Esophagus (tissue), 2 donors: ENCODE results near the gene GTPBP3. TPM values are rescaled to one million over a fixed set of nuclear protein-coding genes. Genes with fewer than 3 reads are reported as not detected.

Experiments
- H3K27ac ChIP-seq, 2 donors: one replicate each; pipeline ENCODE4 v1.5.1; 2013; ENCODE audit warnings: low read depth in 2 of 2, mild to moderate bottlenecking in 2 of 2, inconsistent platforms in 1 of 2, low read length in 1 of 2, moderate library complexity in 1 of 2
- H3K27me3 ChIP-seq, 2 donors: one replicate each; pipeline ENCODE4 v1.6.1; 2013; ENCODE audit warnings: low read length in 2 of 2, control low read depth in 1 of 2, mild to moderate bottlenecking in 1 of 2; ENCODE audit not compliant: insufficient read depth in 2 of 2, control insufficient read depth in 1 of 2
- H3K36me3 ChIP-seq, 2 donors: one replicate each; pipeline ENCODE4 v1.6.1; 2013; ENCODE audit warnings: low read length in 1 of 2; ENCODE audit not compliant: control insufficient read depth in 2 of 2, insufficient read depth in 2 of 2
- H3K4me1 ChIP-seq, 2 donors: one replicate each; pipeline ENCODE4 v1.6.1; 2013; ENCODE audit warnings: low read length in 1 of 2; ENCODE audit not compliant: control insufficient read depth in 2 of 2, insufficient read depth in 2 of 2
- H3K4me3 ChIP-seq, 2 donors: one replicate each; pipeline ENCODE4 v1.5.1; 2013; ENCODE audit warnings: low read length in 2 of 2, mild to moderate bottlenecking in 2 of 2, low read depth in 1 of 2, moderate library complexity in 1 of 2
- H3K9me3 ChIP-seq, 2 donors: one replicate each; pipeline ENCODE4 v1.6.1; 2013; ENCODE audit warnings: mild to moderate bottlenecking in 2 of 2, low read depth in 1 of 2, low read length in 1 of 2, moderate library complexity in 1 of 2; ENCODE audit not compliant: control insufficient read depth in 2 of 2, insufficient read depth in 1 of 2
- WGBS, 2 donors: extraction: QIAGEN DNeasy Blood & Tissue Kit; methylation state at CpG; one replicate each; pipeline ENCODE4 v1.1.7; 2013; 5-methylcytosine and 5-hydroxymethylcytosine counted together
- polyA plus RNA-seq, 2 donors: library from polyadenylated mRNA; stranded (reverse); fragments of 200-250 nt; gene quantifications; one replicate each; pipeline ENCODE4 v1.2.3, GENCODE V29; 2013
- donor health status: healthy with polysubstance abuse.
- donor health status: Bipolar disorder and iron deficiency.

The GTPBP3 gene
- polyA plus RNA-seq, 2 donors: 13.5 to 20.2 TPM

DNA sequence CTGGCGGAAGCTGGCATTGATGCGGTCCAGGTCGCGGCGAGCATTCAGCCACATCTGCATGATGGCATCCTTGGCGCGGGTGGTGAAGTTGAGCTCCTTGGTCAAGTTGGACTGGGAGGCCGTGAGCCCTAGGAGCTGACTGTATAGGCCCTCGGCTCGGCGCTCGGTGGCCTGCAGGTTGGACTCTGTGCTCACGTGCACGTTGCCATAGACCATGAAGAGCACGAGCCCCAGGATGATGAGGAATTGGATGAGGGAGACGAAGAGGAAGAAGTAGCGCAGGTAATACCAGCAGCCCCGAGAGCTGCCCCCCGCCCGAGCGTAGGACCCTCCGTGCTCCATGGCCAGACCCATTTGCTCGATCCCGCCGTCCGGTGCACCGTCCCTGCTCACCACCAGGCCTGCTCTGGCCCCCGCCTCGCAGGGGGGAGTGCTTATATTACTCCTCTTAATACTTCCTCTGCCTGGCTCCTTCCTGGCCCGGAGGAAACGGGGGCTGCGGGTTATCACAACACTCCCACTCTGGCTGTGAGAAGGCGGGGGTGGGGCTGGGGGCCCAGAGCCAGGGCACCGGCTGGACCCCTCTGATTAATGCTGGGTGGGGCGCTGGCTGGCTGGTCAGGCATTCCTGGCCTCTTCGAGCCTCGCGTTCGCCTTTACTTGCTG lies 39.7 kb downstream of the GTPBP3 start, which contains the start of gene PLVAP:
PLVAP (minus strand) TSS at position 408 of the 666 bp plus-strand sequence; CDS start at position 354, 54 bp downstream.
- no peaks in the 10 kb centered on the region for H3K4me1 ChIP-seq
- H3K4me3 ChIP-seq: peak within 1 kb of the TSS in 1 of 2 donors; percentile 27
- 57 to 62% methylated on average over 39 of the region's 39 CpGs for WGBS, 2 donors

DNA sequence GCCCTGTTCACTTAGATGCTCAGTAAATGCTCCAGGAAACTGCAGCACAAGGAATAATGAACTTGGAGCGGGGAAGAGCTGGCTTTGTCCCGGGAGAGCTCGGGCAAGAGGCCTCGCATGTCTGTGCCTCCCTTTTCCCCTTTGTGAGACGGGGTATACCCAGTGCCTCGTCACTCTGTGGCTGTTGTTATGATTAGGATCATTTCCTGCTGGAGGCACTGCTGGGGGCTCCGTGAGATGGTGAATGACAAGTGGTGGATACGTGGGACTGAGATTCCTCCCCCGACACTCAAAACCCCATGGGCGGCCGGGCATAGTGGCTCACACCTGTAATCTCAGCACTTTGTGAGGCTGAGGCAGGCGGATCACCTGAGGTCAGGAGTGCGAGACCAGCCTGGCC lies 40.9 kb downstream of the GTPBP3 start:
- WGBS, 2 donors: 62 to 71% methylated on average over 13 of the region's 13 CpGs
- H3K9me3 ChIP-seq: no peaks in the 10 kb centered on the region
- H3K4me1 ChIP-seq: no peaks in the 10 kb centered on the region
- H3K27me3 ChIP-seq: no peaks in the 10 kb centered on the region
- no peaks in the 10 kb centered on the region for H3K36me3 ChIP-seq
- no peak overlapping the region for H3K4me3 ChIP-seq
- no peak overlapping the region for H3K27ac ChIP-seq

More for the DNA sequence above, 39.7 kb downstream of the GTPBP3 start, which contains the start of gene PLVAP:
- H3K27ac ChIP-seq: peak within 1 kb of the TSS in 1 of 2 donors; percentile 17
- H3K36me3 ChIP-seq: no peaks in the 10 kb centered on the region
- no peaks in the 10 kb centered on the region for H3K9me3 ChIP-seq
- no peaks in the 10 kb centered on the region for H3K27me3 ChIP-seq

DNA sequence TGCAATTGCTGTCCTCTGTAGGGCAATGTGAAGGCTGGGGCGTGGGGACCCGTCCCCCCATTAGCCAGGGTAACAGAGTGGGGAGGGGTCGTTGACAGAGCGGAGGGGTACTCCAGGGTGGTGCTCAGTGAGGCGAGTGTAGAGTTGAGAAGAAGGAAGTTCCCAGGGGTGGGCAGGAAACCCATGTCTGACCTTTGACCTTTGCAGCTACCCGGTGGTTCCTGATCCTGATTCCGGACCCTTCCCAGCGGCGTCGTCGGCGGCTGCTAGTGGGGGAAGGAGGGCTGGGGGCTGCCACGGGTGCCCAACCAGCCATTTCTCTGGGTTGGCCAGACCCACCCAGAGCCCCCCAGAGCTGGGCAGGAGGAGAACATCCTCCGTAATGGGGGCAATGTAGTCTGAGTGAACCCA lies 41.9 kb downstream of the GTPBP3 start:
- H3K4me3 ChIP-seq: no peak overlapping the region
- no peaks in the 10 kb centered on the region for H3K4me1 ChIP-seq
- no peaks in the 10 kb centered on the region for H3K27me3 ChIP-seq
- H3K27ac ChIP-seq: no peak overlapping the region
- no peaks in the 10 kb centered on the region for H3K9me3 ChIP-seq
- 44 to 46% methylated on average over 14 of the region's 14 CpGs for WGBS, 2 donors
- no peaks in the 10 kb centered on the region for H3K36me3 ChIP-seq

DNA sequence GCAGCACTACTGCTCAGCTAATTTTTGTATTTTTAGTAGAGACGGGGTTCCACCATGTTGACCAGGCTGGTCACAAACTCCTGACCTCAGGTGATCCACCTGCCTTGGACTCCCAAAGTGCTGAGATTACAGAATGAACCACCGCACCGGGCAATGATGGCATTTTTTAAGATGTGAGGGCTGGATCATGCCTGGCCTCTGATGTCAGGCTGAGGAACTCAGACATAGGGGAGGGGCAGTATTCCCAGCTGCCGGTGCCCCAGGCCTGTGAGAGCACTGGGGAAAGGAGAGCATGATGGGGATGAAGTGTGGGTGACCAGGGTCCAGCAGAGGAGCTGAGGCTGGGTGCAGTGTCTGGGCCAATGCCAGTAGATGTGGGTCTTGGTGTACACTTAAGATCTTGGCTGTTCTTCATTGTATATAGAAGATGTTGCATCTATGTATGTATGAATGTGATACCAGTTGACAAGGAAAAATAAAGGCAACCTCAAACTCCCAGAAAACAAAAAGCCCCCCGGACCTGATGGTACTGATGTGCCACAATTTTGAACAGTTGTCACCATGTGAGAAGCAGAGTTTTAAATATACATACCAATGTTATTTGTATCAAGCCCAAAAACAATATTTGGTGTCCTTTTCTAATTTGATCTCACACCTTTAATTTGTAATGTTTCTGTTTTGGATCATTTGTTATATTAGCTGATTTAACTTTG lies 43.2 kb downstream of the GTPBP3 start:
- Histone ChIP-seq H3K4me3 (no peak overlapping the region), H3K9me3 (no peaks in the 10 kb centered on the region), H3K27me3 (no peaks in the 10 kb centered on the region), H3K4me1 (no peaks in the 10 kb centered on the region), H3K27ac (no peak overlapping the region), H3K36me3 (no peaks in the 10 kb centered on the region)
- WGBS, 2 donors: 96 to 97% methylated on average over 5 of the region's 5 CpGs

DNA sequence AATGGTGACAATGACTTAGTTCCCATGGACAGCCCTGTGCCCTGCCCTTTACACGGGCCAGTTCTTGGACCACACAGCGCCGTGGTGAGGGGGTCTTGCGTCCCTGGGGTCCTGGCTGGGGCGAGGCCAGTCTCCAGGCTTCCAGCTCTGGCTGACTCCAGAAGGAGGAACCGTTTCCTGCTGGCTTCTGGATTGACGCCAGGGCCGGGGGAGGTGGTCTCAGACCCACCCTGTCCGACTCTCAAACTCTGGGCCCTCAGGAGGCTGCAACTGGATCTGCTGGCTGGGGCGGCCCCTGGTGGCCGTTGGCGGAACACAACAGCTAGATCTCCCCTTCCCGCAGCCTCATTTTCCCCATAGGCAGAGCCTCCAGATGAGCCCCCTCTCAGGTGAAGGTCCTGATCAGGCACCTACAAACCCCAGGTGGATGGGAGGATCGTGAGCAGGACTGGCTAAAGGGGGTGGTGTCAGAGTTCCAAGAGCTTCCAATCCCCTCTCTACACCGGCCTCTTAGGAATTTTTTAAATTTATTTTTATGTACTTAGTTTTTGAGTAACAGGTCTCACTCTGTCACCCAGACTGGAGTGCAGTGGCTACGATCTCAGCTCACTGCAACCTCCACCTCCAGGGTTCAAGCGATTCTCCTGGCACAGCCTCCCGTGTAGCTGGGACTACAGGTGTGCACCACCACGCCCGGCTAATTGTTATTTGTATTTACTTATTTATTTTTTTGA lies 48.7 kb downstream of the GTPBP3 start:
- Histone ChIP-seq H3K27ac (no peak overlapping the region), H3K27me3 (no peaks in the 10 kb centered on the region), H3K4me3 (no peak overlapping the region), H3K9me3 (no peaks in the 10 kb centered on the region), H3K36me3 (no peaks in the 10 kb centered on the region), H3K4me1 (peaks cover 3 to 5% of the 10 kb centered on the region in 2 donors)
- 33 to 36% methylated on average over 20 of the region's 20 CpGs for WGBS, 2 donors

DNA sequence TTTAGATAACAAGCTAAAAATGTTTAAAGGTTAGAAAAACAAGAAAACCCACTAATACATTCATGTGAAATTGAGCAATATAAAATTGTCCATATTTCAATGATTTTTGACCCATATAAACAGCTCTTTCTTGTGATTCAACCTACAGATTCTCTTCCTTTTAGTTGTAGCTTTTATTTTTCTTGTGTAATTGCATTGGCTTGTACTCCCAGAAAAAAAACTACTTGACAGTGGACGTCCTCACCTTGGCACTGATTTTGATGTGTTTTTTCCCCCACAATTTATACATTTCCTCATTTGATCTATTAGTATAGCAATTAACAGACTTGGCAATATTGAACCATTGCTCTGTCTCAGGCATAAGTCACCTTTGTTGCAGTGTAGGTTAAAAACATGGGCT lies 51.9 kb downstream of the GTPBP3 start:
- WGBS, 2 donors: 43 to 53% methylated on average over 1 of the region's 1 CpG
- no peaks in the 10 kb centered on the region for H3K9me3 ChIP-seq
- H3K4me3 ChIP-seq: no peak overlapping the region
- peaks cover 3 to 5% of the 10 kb centered on the region in 2 donors for H3K4me1 ChIP-seq
- H3K27ac ChIP-seq: no peak overlapping the region
- H3K27me3 ChIP-seq: peaks cover 0 to 3% of the 10 kb centered on the region in 2 donors
- no peaks in the 10 kb centered on the region for H3K36me3 ChIP-seq

DNA sequence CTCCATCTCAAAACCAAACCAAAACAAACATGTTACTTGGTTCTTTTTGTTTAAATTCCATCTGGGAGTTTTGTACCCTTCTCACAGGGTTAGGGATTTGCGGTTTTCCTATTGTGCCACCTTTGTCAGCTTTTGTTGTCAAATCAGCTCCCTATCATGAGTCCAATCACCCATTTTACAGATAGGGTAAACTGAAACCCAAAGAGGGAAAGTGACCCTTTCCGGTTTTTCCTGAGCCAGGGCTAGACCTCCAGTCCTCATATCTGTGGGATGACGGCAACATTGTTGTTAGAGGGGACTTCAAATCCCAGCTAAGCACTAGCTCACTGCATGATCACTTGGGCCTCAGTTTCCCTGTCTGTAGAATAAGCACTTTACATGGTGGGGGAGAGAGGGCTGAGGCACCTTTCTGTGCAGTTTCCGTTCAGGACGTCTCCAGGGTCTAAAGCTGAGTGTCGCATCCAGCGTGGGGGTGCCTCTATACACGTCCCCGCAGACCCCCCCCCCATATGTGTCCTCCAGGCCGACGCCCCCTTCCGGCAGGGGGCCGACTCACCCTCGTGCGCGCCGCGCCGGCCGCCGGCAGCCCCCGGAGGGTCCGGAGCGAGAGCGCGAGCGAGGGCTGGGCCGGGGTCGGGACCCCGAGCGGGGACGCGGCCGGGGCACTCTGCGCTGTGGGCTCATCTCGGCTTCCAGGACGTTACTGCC lies 52.8 kb downstream of the GTPBP3 start:
- H3K27me3 ChIP-seq: peaks cover 0 to 3% of the 10 kb centered on the region in 2 donors
- H3K27ac ChIP-seq: no peak overlapping the region
- peaks cover 3 to 8% of the 10 kb centered on the region in 2 donors for H3K4me1 ChIP-seq
- H3K4me3 ChIP-seq: peak overlapping the region; percentile 37 to 40
- H3K9me3 ChIP-seq: no peaks in the 10 kb centered on the region
- WGBS, 2 donors: 9 to 17% methylated on average over 20 to 37 of the region's 37 CpGs
- H3K36me3 ChIP-seq: no peaks in the 10 kb centered on the region

DNA sequence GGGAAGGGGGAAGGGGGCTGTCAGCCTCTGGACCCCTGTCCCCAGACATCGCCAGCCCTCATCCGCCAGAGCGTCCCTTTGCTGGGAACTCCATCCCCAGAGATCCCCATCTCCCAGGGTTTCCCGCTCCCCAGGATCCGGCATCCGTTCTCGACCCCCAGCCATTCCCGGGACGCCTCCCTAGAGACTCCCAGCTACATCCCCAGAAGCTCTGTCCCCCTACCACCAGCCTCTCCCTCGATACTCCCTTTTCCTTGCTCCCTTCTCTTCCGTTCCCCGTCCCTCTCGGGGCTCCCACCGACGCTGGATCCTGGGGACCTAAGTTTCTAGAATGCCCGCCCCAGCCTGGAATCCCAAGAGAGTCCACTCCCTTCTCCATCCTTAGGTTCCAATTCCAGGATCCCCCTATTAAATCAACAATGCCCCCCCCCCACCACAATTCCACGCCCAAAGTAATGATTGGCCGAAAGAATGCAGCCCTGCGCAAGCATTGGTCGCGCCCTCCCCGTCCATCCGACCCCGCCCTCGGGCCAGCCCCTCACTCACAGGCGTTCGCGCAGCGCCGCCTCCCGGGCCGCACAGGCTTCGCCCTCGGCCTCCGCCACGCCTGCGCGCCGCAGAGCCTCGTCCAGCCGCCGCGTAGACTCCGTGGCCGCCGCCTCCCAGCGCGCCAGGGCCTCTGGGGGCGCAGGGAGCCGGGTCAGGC lies 53.5 kb downstream of the GTPBP3 start:
- H3K4me1 ChIP-seq: peaks cover 3 to 10% of the 10 kb centered on the region in 2 donors
- H3K4me3 ChIP-seq: peak overlapping the region; percentile 40
- H3K36me3 ChIP-seq: no peaks in the 10 kb centered on the region
- H3K27ac ChIP-seq: peak overlapping the region in 1 of 2 donors; percentile 17
- H3K27me3 ChIP-seq: peaks cover 0 to 3% of the 10 kb centered on the region in 2 donors
- no peaks in the 10 kb centered on the region for H3K9me3 ChIP-seq
- 1% methylated on average over 42 to 50 of the region's 50 CpGs for WGBS, 2 donors
